AG04450 (cell line): ENCODE measurements around the gene LRMDA. TPM values are rescaled to one million over a fixed set of nuclear protein-coding genes. Genes with fewer than 3 reads are reported as not detected.

Experiments
- CTCF ChIA-PET: fragments of 300-600, 350-600 bp; formaldehyde crosslinking; extraction: SDS; loops from one replicate; lab custom pipeline; 2022; ENCODE audit warnings: antibody characterized with exemption, inconsistent platforms; lab: Charles Lee
- POLR2A ChIA-PET: fragments of 350-600 bp; formaldehyde crosslinking; extraction: SDS; loops from one replicate; lab custom pipeline; 2021; ENCODE audit warnings: antibody characterized with exemption, inconsistent platforms; lab: Yijun Ruan, JAX
- DNase-seq: peaks from one replicate; pipeline ENCODE4 v3.0.0-alpha.2; 2011; ENCODE audit warnings: low read depth, low spot score
- H3K27ac ChIP-seq: one replicate; pipeline ENCODE4 v1.5.1; 2012; ENCODE audit warnings: low read depth, low read length, control low read depth
- H3K27me3 ChIP-seq: one replicate; pipeline ENCODE4 v1.6.0; 2012; ENCODE audit warnings: low read length; ENCODE audit not compliant: control insufficient read depth, insufficient read depth
- H3K4me3 ChIP-seq: 2 replicates; pipeline ENCODE4 v1.5.1; 2011; ENCODE audit warnings: mild to moderate bottlenecking, low read depth, low read length, control low read depth
- H3K9me3 ChIP-seq: 2 replicates; pipeline ENCODE4 v1.5.1; 2012; ENCODE audit warnings: low read length; ENCODE audit not compliant: control insufficient read depth, insufficient read depth
- CTCF ChIP-seq: IDR thresholded peaks from 2 replicates; pipeline ENCODE4 v1.5.1; 2011; ENCODE audit warnings: low read depth, low read length, control low read depth, inconsistent platforms
- polyA plus RNA-seq: library from polyadenylated mRNA; depleted of rRNA; stranded (reverse); fragments of >200 nt; gene quantifications from 2 replicates; pipeline ENCODE4 v1.2.3, GENCODE V29; 2011

Gene LRMDA
- polyA plus RNA-seq, 1 experiment, result 0.12 TPM

- no peak for DNase-seq
- H3K9me3 ChIP-seq, result peaks cover 9% of the 10 kb centered on the region; the same call in 1 of the 2 replicates
- no peak for TF ChIP-seq CTCF
- no peak overlapping the region for H3K4me3 ChIP-seq
- POLR2A ChIA-PET, result no interaction called here
- CTCF ChIA-PET, result interaction anchor here (0.7 kb wide), 1 partner anchor 36 kb away, joined by 3 read pairs; no protein-coding TSS in a partner anchor
- peaks cover 9% of the 10 kb centered on the region for H3K27me3 ChIP-seq
- no peak overlapping the region for H3K27ac ChIP-seq
Measured at GRCh38 chr10:76072384-76072783, 641.0 kb downstream of the LRMDA start.

- Histone ChIP-seq H3K27ac (no peak overlapping the region), H3K27me3 (peaks cover 6% of the 10 kb centered on the region), H3K9me3 (peaks cover 2% of the 10 kb centered on the region; the same call in 1 of the 2 replicates), H3K4me3 (no peak overlapping the region)
- ChIA-PET CTCF (no interaction called here), POLR2A (no interaction called here)
- no peak for TF ChIP-seq CTCF
- DNase-seq, result no peak
Measured at GRCh38 chr10:76073524-76073923, 642.1 kb downstream of the LRMDA start.

GRCh38 chr10:76074659-76075058 lies 643.2 kb downstream of the LRMDA start:
- POLR2A ChIA-PET, result no interaction called here
- TF ChIP-seq CTCF, result no peak
- CTCF ChIA-PET, result no interaction called here

GRCh38 chr10:76080451-76080850 lies 649.0 kb downstream of the LRMDA start:
- POLR2A ChIA-PET, result no interaction called here
- Histone ChIP-seq H3K27me3 (no peaks in the 10 kb centered on the region), H3K27ac (no peak overlapping the region), H3K4me3 (no peak overlapping the region), H3K9me3 (peaks cover under 1% of the 10 kb centered on the region; the same call in 1 of the 2 replicates)
- peak; percentile 50 for DNase-seq
- TF ChIP-seq CTCF, result no peak
- CTCF ChIA-PET, result interaction anchor here (0.6 to 1.0 kb wide), 2 partner anchors 44 to 45 kb away, joined by 3 to 4 read pairs; no protein-coding TSS in a partner anchor

More at GRCh38 chr10:76074659-76075058, 643.2 kb downstream of the LRMDA start:
- Histone ChIP-seq H3K27ac (no peak overlapping the region), H3K27me3 (peaks cover 3% of the 10 kb centered on the region), H3K4me3 (no peak overlapping the region), H3K9me3 (no peaks in the 10 kb centered on the region)
- DNase-seq, result no peak

- ChIA-PET CTCF (no interaction called here), POLR2A (no interaction called here)
- H3K27ac ChIP-seq, result no peak overlapping the region
- no peaks in the 10 kb centered on the region for H3K27me3 ChIP-seq
- DNase-seq, result no peak
- peaks cover 6% of the 10 kb centered on the region; the same call in 1 of the 2 replicates for H3K9me3 ChIP-seq
- no peak overlapping the region for H3K4me3 ChIP-seq
- no peak for TF ChIP-seq CTCF
Measured at GRCh38 chr10:76080991-76081390, 649.6 kb downstream of the LRMDA start.
